GM18517 (cell line): Measurements from ENCODE around the gene VMO1.
"Not testable (repeated sequence)": the region's sequence is repeated elsewhere in the genome, so short reads cannot be mapped to it uniquely, and the experiment has no call there.

Experiments
- ATAC-seq: cut with Tn5 transposase; IDR thresholded peaks from one replicate; pipeline ENCODE4 v1.9.1; 2021; ENCODE audit warnings: mild to moderate bottlenecking, moderate library complexity; ENCODE audit not compliant: unreplicated experiment

VMO1 gene, protein sequence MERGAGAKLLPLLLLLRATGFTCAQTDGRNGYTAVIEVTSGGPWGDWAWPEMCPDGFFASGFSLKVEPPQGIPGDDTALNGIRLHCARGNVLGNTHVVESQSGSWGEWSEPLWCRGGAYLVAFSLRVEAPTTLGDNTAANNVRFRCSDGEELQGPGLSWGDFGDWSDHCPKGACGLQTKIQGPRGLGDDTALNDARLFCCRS

DNA sequence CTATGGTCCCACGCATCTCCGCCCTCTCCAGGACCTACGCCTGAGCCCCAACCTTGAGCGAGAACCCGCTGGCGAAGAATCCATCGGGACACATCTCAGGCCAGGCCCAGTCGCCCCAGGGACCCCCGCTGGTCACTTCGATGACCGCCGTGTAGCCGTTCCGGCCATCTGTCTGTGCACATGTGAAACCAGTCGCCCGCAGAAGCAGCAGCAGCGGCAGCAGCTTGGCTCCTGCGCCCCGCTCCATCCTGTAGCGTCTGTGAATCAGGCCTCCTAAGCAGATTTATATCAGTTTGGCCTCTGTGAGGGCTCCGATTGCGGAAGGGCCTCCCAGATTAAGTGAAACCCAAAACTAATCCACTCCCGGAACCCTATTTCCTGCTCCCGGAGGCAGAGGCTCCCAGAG, at the start of gene VMO1:
Gene VMO1 (minus strand): TSS at position 259 of the 406 bp plus-strand sequence. CDS start 12 bp downstream, at position 247.
- ATAC-seq: no peak

DNA sequence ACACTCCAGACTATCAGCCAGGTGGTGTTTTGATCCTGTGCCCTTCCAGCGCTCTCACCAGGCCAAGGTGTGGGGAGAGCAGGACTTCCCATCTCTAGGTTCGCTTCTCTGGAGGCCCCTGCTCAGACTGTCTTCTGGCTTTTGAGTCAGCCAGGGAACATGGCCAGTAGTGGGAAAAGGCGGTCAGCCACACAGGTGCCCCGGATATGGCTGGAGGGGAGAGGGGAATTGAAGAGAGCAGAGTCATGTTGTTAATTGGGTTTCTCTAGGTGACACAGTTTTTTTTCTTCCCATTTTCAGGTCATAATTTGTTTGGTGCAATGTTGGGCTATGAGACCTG, 48.5 kb upstream of the VMO1 start:
- ATAC-seq: no peak

DNA sequence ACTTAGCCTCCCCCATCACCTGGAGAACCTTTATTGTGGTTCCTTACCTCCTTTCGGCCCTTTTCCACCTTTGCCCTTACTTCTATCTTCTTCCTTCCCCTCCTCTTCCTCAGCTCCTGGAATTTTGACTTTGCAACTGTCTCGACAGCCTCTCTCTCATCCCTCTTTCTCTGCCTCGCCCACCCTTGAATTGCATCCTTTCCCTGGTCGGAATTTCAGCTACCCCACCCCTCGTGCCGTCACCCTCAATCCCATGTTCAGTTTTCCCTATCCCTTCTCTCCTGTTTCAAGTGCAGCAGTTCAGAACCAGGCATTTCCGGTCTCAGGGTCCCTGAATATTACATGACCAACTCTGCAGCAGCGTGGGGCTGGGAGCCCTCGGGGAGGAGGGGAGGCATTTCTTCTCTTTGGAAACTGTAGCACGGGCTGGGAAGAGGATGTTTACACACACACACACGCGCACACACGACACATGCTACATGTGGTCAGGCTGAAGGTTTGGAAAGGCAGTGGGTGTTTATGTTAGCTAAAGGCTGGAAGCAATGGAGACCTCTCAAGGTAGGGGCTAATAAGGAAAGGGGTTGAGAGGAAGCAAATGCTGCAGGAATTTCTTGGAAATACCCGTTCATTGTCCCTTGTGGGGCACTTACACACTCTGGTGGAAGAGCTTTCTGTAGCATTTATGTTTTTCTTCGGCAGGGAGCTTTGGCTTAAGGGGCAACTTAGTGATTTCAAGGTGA, 47.9 kb upstream of the VMO1 start:
- no peak for ATAC-seq

DNA sequence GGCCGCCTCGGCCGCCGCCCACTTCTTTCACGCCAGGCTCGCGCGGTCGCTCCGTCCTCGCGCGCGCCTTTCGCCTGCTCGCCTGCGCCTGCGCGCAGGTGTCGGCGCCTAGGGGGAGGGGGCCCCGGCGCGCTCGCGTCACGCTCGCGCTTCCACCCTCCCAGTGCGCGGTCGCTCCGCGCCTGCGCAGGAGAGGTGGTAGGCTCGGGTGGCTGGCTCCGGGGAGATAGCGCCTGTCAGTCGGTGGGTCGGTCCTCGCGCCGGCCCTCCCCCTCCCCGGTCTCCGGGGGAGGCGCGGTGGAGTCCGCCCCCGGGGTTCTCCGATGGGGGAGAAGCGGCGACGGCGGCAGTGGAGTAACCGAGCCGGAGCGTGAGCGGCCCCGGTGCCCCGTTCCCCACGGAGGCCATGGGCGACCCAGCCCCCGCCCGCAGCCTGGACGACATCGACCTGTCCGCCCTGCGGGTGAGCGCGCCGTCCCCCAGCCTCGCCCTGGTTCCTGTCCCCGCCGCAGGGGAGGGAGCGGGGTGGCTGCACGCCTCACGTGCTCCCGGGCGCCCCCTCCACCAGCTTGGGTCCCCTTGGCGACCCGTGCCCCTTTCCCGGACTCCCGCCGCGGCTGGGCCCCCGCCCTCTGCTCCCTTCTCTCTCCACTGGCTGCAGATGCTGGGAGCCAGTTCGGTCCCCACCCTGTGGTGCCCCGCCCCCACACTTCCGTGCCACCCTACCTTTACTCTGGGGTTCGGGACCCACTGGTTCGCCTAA, 47.2 kb upstream of the VMO1 start, which contains the start of gene MINK1:
Gene MINK1 (plus strand): TSS at position 163 of the 763 bp plus-strand sequence. CDS start 244 bp downstream, at position 407.
- peak; percentile 90 for ATAC-seq

DNA sequence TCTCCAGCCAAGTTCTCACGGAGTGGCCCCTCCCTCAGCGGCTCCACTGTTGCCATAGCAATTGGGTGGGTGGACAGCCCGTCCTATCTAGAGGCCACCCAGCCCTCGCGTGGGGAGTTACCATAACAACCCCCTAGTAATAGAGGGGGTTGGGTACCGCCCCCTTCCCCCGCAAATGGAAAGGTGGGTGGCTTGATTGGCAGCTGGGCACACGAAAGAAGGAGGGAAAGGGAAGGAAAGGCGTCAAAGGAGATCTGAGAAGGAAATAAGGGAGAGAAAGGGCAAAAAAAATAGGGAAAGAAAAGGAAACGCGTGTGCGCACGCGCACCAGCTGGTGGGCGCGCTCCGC, 46.6 kb upstream of the VMO1 start:
- ATAC-seq: not testable (repeated sequence)

DNA sequence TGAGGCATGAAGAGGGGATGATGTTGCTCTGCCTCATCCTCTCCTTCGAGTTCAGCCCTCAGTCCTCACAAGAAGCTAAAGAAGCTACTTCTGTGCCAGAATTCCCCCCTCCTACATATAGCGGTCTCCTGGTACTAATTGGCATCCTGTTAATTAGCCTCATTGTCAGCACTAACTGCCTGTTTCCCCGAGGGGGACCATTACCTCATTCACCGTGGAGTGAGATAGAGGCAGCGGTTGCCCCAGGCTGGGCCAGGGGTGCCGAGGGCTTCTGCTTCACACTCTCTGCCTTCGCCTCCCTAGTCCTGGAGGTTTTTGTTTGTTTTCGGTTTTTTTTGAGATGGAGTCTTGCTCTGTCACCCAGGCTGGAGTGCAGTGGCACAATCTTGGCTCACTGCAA, 41.2 kb upstream of the VMO1 start:
- ATAC-seq: no peak

DNA sequence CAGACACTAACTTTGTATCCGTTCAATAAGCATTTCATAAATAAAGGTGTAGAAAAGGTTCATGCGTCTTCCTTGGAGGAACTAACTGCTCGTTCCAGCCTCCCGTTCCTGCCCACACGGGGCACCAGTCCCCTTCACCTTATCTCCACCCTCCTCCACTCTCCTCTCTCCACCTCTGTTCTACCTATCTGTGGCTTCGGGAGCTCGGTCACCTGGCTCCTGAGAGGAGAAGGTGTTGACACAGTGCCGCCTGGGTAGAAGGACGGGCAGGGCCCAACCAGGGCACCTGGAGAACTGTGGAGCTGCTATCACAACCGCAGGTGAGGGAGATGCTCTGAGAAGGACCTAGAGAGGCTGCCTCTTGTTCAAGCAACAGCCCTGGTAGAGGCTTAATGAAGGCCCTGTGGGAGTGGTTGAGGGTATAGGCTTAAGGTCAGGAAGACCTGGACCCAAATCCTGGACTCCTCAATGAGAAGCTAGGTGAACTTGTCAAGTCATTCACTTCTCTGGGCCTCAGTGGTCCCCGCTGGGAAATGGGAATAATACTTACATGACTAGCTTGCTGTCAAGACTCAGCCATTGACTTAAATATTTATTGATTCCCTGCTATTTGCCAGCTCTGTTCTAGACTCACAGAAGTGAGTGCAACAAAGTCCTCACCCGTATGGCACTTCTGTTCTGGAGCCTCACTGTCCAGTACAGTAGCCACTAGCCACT, 37.4 kb upstream of the VMO1 start:
- no peak for ATAC-seq

DNA sequence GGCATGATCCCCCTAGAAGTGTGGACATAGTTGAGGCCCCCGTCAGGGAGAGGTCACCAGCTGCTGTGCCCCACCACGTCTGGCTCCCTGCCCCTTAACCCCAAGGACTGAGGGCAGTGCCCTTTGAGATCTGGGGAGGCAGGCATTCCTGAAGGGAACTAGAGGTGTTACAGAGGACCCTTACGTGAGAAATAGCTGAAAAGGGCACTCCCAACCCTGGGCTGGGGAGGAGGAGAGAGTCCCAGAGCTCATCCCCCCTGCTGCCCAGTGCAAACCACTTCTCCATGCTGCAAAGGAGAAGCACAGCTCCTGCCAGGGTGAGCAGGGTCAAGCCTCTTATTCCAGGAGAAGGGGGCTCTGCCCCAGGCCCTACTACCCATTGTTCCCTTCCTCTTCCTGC, 36.7 kb upstream of the VMO1 start:
- no peak for ATAC-seq

DNA sequence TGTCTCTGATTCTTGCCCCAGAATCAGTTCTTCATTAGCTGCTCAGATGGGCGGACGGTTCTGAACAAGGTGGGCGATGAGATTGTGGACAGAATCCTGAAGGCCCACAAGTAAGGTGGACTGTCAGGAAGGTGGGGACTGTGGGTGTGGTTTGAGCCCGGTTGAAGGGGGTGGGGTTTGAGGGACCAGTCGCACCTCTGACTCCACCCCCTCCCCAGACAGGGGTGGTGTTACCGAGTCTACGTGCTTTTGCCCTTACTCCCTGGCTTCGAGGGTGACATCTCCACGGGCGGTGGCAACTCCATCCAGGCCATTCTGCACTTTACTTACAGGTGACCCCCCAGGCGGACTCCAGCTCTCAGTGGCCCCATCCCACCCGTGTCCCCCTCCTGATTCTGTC, 32.1 kb upstream of the VMO1 start:
- ATAC-seq: no peak

DNA sequence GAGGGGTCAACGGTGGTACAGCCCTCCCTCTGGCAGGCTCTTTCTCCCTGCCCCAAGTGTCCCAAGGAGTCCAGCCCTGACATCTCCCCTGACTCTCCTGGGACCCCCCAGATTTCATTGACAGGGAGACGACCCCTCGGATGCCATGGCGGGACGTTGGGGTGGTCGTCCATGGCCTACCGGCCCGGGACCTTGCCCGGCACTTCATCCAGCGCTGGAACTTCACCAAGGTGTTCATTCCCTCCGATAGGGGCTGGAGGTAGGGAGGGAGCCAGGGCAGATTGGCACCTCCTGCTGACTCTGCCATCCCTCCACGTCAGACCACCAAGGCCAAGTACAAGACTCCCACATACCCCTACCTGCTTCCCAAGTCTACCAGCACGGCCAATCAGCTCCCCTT, 30.7 kb upstream of the VMO1 start:
- no peak for ATAC-seq

DNA sequence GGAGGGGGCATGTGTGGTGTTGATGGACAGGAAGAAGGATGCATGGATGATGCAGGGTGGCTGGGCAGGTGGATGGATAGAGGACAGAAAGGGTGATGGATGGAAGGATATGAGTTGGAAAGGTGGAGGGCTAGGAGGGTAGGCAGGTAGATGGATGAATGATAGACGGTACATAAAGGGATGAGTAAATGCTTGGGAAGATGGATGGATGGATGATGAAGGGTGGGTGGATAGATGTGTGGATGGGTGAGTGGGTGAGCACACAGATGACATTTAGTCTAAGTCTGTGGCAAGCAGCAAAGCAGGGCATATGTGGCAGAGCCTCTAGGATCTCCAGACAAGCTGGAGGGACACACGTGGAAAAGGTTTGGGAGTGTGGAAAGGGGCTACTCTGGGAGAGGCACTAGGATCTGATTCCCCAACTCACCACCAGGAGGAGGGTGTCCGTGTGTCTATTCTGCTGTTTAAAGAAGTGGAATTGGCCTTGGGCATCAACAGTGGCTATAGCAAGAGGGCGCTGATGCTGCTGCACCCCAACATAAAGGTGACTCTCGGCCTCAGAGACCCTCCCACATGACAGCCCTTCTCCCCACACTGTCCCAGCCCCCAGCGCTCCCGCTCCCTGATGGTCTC, 29.0 kb upstream of the VMO1 start:
- no peak for ATAC-seq

DNA sequence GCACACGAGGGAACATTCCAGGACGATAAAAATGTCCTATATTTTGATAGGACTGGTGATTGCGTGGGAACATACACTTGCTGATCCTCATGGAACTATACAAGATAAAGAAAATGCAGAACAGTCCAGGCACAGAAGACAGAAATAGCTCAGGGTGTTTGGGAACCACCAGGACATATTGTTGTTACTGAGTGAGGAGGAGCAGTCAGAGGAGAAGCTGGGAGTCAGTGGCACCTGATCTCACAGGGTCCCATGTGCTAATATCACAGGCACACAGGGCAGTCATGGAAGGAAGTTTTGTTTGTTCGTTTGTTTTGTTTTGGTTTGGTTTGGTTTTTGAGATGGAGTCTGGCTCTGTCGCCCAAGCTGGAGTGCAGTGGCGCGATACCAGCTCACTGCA, 26.5 kb upstream of the VMO1 start:
- ATAC-seq: no peak

DNA sequence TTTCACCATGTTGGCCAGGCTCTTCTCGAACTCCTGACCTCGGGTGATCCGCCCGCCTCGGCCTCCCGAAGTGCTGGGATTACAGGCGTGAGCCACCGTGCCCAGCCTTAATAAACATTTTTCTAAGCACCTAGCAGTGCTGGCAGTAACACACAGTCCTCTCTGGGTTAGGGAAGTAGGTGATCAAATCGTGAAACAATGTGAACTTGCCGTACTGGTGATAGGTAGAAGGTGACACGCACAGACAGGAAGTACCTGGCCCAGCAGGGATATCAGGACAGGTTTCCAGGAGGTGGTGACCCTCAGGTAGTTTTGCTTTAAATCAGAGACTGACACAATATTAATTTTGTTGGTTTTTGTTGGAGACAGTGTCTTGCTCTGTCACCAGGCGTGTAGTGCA, 25.3 kb upstream of the VMO1 start:
- no peak for ATAC-seq

DNA sequence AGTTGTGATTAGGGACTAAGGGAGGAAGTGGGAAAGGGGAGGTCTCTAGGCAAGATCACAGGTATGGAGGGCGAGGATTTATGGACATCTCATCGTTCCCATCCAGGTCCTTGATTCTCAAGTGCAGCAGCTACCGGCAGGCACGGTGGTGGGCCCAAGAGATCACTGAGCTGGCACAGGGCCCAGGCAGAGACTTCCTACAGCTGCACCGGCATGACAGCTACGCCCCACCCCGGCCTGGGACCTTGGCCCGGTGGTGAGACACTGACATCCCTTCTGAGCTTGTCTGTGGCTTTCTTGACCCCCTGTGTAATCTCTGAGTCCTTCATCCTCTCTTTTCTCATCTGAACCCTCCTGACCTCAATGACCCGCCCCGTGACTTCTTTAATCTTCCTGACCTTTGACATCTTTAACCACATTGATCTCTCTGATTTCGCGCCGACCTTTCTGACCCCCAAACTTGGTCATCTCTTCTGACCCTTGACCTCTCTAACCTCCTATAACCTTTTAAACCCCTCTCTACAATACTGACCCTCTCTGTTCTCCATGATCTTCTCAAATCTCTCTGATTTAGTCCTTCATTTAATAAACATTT, 24.6 kb upstream of the VMO1 start:
- ATAC-seq: no peak

DNA sequence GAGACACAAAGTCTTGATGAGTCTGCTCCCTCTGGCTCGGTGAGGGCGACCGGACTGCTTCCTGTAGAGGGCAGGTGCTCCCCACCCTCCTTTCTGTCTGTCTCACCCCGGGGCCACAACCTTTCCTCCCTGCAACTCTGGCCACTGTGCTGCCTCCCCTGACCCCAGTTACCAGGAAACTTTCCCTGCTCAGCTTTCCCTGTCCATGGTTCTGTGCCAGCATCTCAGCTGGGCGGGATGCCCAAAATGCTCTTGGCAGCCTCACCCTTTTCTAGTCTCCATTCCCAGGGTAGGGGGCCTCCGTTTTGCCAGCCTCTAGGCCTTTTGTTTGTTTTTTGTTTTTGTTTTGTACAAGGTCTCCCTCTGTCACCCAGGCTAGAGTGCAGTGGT, 22.2 kb upstream of the VMO1 start:
- ATAC-seq: no peak

DNA sequence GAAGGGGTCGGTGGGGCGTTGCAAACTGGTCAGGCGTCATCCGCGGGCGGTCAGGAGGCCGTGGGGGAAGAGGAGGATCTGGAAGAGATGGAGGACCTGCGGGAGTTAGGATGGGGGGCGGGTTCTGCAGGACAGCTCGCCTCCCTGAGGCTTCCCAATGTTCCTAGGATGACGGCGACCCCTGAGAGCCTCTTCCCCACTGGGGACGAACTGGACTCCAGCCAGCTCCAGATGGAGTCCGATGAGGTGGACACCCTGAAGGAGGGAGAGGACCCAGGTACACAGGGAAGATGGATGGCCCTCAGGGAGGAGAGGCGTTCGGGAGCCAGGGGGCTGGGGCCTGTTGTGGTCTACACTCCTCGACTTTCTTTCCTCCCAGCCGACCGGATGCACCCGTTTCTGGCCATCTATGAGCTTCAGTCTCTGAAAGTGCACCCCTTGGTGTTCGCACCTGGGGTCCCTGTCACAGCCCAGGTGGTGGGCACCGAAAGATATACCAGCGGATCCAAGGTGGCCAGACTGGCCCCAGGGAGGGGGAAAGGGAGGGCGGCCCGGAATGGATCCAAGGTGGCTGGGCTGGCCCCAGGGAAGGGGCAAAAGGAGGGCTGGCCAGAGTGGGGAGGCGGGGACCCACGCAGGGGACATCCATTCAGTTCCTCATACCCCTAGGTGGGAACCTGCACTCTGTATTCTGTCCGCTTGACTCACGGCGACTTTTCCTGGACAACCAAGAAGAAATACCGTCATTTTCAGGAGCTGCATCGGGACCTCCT, 21.6 kb upstream of the VMO1 start:
- no peak for ATAC-seq

DNA sequence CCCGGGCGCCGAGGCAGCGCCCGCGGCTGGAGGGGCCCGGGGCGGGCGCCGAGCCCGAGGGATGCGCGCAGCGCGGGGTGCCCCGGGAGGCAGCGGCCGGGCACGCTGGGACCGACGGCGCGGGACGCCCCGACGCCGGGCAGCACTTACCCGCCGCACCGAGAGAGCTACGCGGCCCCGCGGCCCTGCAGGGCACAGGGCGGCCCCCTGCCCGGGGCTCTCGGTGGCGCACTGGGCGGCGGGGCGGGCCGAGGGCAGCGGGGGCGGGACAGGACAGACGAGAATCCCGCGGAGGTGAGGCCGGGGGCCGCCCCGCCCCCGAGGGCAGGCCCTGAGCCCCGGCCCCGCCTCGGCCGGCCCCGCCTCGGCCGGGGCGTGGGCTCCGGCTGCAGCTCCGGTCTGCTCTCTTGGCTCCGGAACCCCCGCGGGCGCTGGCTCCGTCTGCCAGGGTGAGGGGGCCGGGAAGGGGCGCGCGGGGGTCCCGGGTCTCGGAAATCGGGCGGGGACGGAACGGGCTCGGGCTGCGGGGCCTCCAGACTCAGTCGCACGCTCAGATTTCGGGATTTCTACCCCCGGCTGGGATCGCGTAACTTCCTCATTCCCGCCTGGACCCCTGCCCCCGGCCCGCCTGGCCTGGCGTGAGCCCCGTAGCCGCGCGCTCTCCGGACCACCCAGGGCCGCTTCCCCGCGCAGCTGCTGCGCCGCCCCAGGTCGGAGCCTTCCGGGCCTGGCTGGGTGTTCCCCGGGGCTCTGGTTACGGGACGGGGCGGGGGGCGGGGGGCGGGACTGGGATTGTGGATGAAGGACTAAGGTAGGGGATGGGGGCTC, 20.8 kb upstream of the VMO1 start, which contains the start of gene PLD2:
Gene PLD2 (plus strand): TSS at position 376 of the 828 bp plus-strand sequence. CDS start 621 bp downstream, outside the sequence.
- peak; percentile 76 for ATAC-seq

DNA sequence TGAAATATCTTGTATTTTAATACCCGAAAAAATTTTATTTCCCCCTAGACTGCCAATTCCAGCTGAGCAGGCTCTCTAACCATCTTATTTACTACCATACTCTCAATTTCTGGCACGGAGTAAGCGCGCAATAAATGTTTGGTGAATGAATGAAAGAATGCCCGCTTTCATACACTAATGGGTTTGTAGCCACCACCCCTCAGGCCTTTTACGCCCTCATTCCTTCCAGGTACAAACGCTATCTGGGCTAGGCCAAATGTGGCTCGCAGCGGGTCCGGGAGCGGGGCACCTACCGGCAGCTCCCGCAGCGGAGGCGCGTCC, 20.3 kb upstream of the VMO1 start:
- ATAC-seq: no peak

DNA sequence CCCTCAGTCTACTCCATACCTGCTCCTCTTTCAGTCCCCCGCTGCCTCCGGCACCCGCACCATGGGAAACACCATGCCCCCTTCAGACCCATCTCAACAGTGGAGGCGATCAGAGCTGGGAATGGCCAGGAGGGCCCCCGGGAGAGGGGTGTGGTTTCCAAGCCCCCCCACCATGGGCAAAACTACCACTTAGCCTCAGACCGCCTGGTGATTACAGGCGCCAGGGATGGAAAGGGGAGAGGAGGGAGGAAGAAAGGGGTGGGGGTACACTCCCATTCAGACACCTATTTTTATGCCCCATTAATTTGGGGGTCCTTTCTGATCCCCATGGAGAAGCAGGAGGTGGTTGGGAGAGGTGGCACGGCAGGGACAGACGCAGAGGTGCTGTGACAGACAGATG, 16.1 kb upstream of the VMO1 start, which contains the start of gene C17orf114:
Gene C17orf114 (minus strand): TSS at position 101 of the 400 bp plus-strand sequence.
- ATAC-seq: no peak
